CD14-positive monocyte (primary cell): ENCODE measurements around the gene THRB. TPM values are rescaled to one million over a fixed set of nuclear protein-coding genes. Genes with fewer than 3 reads are reported as not detected.

Source experiments
- DNase-seq, 3 donors: peaks; one replicate each; pipeline ENCODE4 v3.0.0-alpha.2; 2011 to 2022
- H2AFZ ChIP-seq: 2 replicates; pipeline ENCODE4 v1.6.0; 2012; ENCODE audit warnings: mild to moderate bottlenecking, low read depth, low read length, inconsistent platforms; ENCODE audit not compliant: insufficient read depth, poor library complexity, severe bottlenecking
- H3K27ac ChIP-seq, 2 donors: 1 replicate in 1 of 2; 2 replicates in 1 of 2; pipeline ENCODE4 v1.5.1; 2012 to 2013; ENCODE audit warnings: low read length in 2 of 2, control low read depth in 1 of 2, inconsistent platforms in 1 of 2, low read depth in 1 of 2, mild to moderate bottlenecking in 1 of 2
- H3K27me3 ChIP-seq, 2 donors: one replicate each; pipeline versions ENCODE4 v1.6.0 to v1.6.1; 2011 to 2013; ENCODE audit warnings: low read length in 2 of 2; ENCODE audit not compliant: control insufficient read depth in 2 of 2, insufficient read depth in 2 of 2
- H3K36me3 ChIP-seq, 2 donors: replicated peaks in 1 of 2; 1 replicate in 1 of 2; 2 replicates in 1 of 2; pipeline versions ENCODE4 v1.5.1 to v1.6.1; 2012 to 2013; ENCODE audit warnings: low read length in 2 of 2, control low read depth in 1 of 2, inconsistent platforms in 1 of 2, mild to moderate bottlenecking in 1 of 2; ENCODE audit not compliant: insufficient read depth in 2 of 2, control insufficient read depth in 1 of 2
- H3K4me1 ChIP-seq, 2 donors: 1 replicate in 1 of 2; 2 replicates in 1 of 2; pipeline versions ENCODE4 v1.5.1 to v1.6.1; 2012 to 2013; ENCODE audit warnings: low read length in 2 of 2, control low read depth in 1 of 2, inconsistent platforms in 1 of 2, mild to moderate bottlenecking in 1 of 2, moderate library complexity in 1 of 2; ENCODE audit not compliant: insufficient read depth in 2 of 2, control insufficient read depth in 1 of 2
- H3K4me2 ChIP-seq: replicated peaks from 2 replicates; pipeline ENCODE3; 2012; ENCODE audit warnings: low read length, moderate library complexity, mild to moderate bottlenecking; ENCODE audit not compliant: poor library complexity, severe bottlenecking; ENCODE audit errors: extremely low read depth
- H3K4me3 ChIP-seq, 3 experiments: fragments of 200-600 bp in 1 of 3; sonication (generic) in 1 of 3; replicated peaks in 1 of 3; 1 replicate in 2 of 3; 2 replicates in 1 of 3; pipeline ENCODE4 v1.5.1; 2011 to 2013; ENCODE audit warnings: low read length in 3 of 3, mild to moderate bottlenecking in 3 of 3, control low read depth in 2 of 3, low read depth in 2 of 3, inconsistent platforms in 1 of 3, moderate library complexity in 1 of 3
- H3K79me2 ChIP-seq: 2 replicates; pipeline ENCODE4 v1.6.0; 2012; ENCODE audit warnings: mild to moderate bottlenecking, control low read depth, inconsistent platforms, low read length, moderate library complexity; ENCODE audit not compliant: insufficient read depth
- H3K9ac ChIP-seq: 2 replicates; pipeline ENCODE4 v1.6.0; 2017; ENCODE audit warnings: low read length, mild to moderate bottlenecking; ENCODE audit not compliant: insufficient read depth, poor library complexity, severe bottlenecking
- H3K9me3 ChIP-seq, 2 donors: replicated peaks in 1 of 2; 1 replicate in 1 of 2; 2 replicates in 1 of 2; pipeline versions ENCODE4 v1.5.1 to v1.6.1; 2012 to 2013; ENCODE audit warnings: low read length in 2 of 2, control low read depth in 1 of 2; ENCODE audit not compliant: control insufficient read depth in 1 of 2, insufficient read depth in 1 of 2
- H4K20me1 ChIP-seq: 2 replicates; pipeline ENCODE4 v1.6.0; 2012; ENCODE audit warnings: mild to moderate bottlenecking, low read length, control low read depth, moderate library complexity; ENCODE audit not compliant: insufficient read depth
- H3K27ac Mint-ChIP-seq, 7 donors: one replicate each; pipeline ENCODE4 v1.8.0; 2020; ENCODE audit warnings: mild to moderate bottlenecking in 7 of 7, mixed read lengths in 7 of 7, moderate library complexity in 6 of 7, inconsistent platforms in 2 of 7
- H3K27me3 Mint-ChIP-seq, 3 donors: one replicate each; pipeline ENCODE4 v1.8.0; 2021 to 2022; ENCODE audit warnings: low read depth in 3 of 3, mild to moderate bottlenecking in 3 of 3, mixed read lengths in 3 of 3, moderate library complexity in 3 of 3, inconsistent platforms in 1 of 3
- H3K36me3 Mint-ChIP-seq, 2 donors: one replicate each; pipeline ENCODE4 v1.8.0; 2020; ENCODE audit warnings: mixed read lengths in 2 of 2, inconsistent platforms in 1 of 2, mild to moderate bottlenecking in 1 of 2
- H3K4me1 Mint-ChIP-seq: one replicate; pipeline ENCODE4 v1.8.0; 2020; ENCODE audit warnings: mild to moderate bottlenecking, mixed read lengths
- H3K4me3 Mint-ChIP-seq, 2 donors: one replicate each; pipeline ENCODE4 v1.8.0; 2020; ENCODE audit warnings: mild to moderate bottlenecking in 2 of 2, mixed read lengths in 2 of 2, moderate library complexity in 1 of 2
- H3K9me3 Mint-ChIP-seq, 7 donors: one replicate each; pipeline ENCODE4 v1.8.0; 2020 to 2022; ENCODE audit warnings: mixed read lengths in 7 of 7, mild to moderate bottlenecking in 6 of 7, moderate library complexity in 6 of 7, inconsistent platforms in 2 of 7
- WGBS: methylation state at CpG from one replicate; pipeline ENCODE4 v1.1.5; 2013; ENCODE audit warnings: missing lambda C conversion rate; ENCODE audit not compliant: insufficient coverage; 5-methylcytosine and 5-hydroxymethylcytosine counted together
- intact Hi-C, 2 donors: fragments of 100-400 bp; cut with micrococcal nuclease; formaldehyde crosslinking; loops; one replicate each; pipeline versions ENCODE4 v1.15.0 to v1.15.1; 2023
- polyA plus RNA-seq, 3 donors: library from polyadenylated mRNA; depleted of rRNA in 1 of 3; unstranded in 2 of 3; stranded (reverse) in 1 of 3; fragments of 300-500 nt in 2 of 3; fragments of >200 nt in 1 of 3; fragmentation: Illumina TruSeq in 2 of 3; gene quantifications; 1 replicate in 2 of 3; 2 replicates in 1 of 3; pipeline ENCODE4 v1.2.3, GENCODE V29; 2012 to 2021
- TF ChIP-seq, protein P1 (sequence below): fragments of 200-600 bp; IDR thresholded peaks from one replicate; pipeline ENCODE4 v1.8.0; 2022; ENCODE audit warnings: antibody characterized with exemption, mild to moderate bottlenecking

THRB gene
- polyA plus RNA-seq, 3 donors, result 0.05 TPM; not detected in 2

- no peak overlapping the region for H3K27ac Mint-ChIP-seq
- H3K36me3 Mint-ChIP-seq, result no peaks in the 10 kb centered on the region
- TF ChIP-seq, protein P1, sequence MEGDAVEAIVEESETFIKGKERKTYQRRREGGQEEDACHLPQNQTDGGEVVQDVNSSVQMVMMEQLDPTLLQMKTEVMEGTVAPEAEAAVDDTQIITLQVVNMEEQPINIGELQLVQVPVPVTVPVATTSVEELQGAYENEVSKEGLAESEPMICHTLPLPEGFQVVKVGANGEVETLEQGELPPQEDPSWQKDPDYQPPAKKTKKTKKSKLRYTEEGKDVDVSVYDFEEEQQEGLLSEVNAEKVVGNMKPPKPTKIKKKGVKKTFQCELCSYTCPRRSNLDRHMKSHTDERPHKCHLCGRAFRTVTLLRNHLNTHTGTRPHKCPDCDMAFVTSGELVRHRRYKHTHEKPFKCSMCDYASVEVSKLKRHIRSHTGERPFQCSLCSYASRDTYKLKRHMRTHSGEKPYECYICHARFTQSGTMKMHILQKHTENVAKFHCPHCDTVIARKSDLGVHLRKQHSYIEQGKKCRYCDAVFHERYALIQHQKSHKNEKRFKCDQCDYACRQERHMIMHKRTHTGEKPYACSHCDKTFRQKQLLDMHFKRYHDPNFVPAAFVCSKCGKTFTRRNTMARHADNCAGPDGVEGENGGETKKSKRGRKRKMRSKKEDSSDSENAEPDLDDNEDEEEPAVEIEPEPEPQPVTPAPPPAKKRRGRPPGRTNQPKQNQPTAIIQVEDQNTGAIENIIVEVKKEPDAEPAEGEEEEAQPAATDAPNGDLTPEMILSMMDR, result no peak
- H3K9me3 ChIP-seq, result no peaks in the 10 kb centered on the region
- no peak overlapping the region for H3K4me3 Mint-ChIP-seq
- intact Hi-C loops, result no loop called here
- no peaks in the 10 kb centered on the region for H3K27me3 Mint-ChIP-seq
- H3K79me2 ChIP-seq, result no peaks in the 10 kb centered on the region
- no peaks in the 10 kb centered on the region for H4K20me1 ChIP-seq
- no peak for DNase-seq
- H3K27ac ChIP-seq, result no peak overlapping the region
- H3K4me3 ChIP-seq, result no peak overlapping the region
- no peak overlapping the region for H3K4me2 ChIP-seq
- no peaks in the 10 kb centered on the region for H3K9me3 Mint-ChIP-seq
- no peak overlapping the region for H3K9ac ChIP-seq
- H3K27me3 ChIP-seq, result no peaks in the 10 kb centered on the region
- WGBS, result 90% methylated on average over 3 of the region's 5 CpGs
- H3K4me1 ChIP-seq, result no peaks in the 10 kb centered on the region
- no peaks in the 10 kb centered on the region for H3K36me3 ChIP-seq
- H3K4me1 Mint-ChIP-seq, result no peaks in the 10 kb centered on the region
- no peak overlapping the region for H2AFZ ChIP-seq
Observed at GRCh38 chr3:24359645-24360462, 134.8 kb downstream of the THRB start.

- Histone ChIP-seq H3K9ac (no peak overlapping the region), H3K4me2 (no peak overlapping the region), H3K27me3 (no peaks in the 10 kb centered on the region), H3K4me1 (no peaks in the 10 kb centered on the region), H3K36me3 (no peaks in the 10 kb centered on the region), H4K20me1 (no peaks in the 10 kb centered on the region), H3K9me3 (no peaks in the 10 kb centered on the region), H3K4me3 (no peak overlapping the region), H3K79me2 (no peaks in the 10 kb centered on the region), H2AFZ (no peak overlapping the region), H3K27ac (no peak overlapping the region)
- no peak for DNase-seq
- TF ChIP-seq, protein P1, result no peak
- Mint-ChIP-seq H3K4me3 (no peak overlapping the region), H3K4me1 (no peaks in the 10 kb centered on the region), H3K9me3 (peaks cover 0 to 2% (median 0%) of the 10 kb centered on the region in 7 donors), H3K27ac (no peak overlapping the region), H3K36me3 (no peaks in the 10 kb centered on the region), H3K27me3 (no peaks in the 10 kb centered on the region)
- WGBS, result 75% methylated on average over 1 of the region's 1 CpG
- intact Hi-C loops, result no loop called here
Observed at GRCh38 chr3:24359102-24359501, 135.5 kb downstream of the THRB start.
